Liver (tissue), 3 donors: Measurements from ENCODE around the gene MED19.

Experiments used
- CTCF ChIP-seq: fragments of 150-350 bp; IDR thresholded peaks from 2 replicates; pipeline ENCODE4 v1.5.1; 2017; ENCODE audit warnings: improper control_type of control experiment, low read depth, low read length; ENCODE audit not compliant: missing input control
- GABPA ChIP-seq, 2 donors: IDR thresholded peaks in 1 of 2; conservative IDR thresholded peaks in 1 of 2; 2 replicates each; pipeline ENCODE4 v1.6.1; 2016; ENCODE audit warnings: antibody characterized with exemption in 2 of 2, mild to moderate bottlenecking in 1 of 2, moderate library complexity in 1 of 2
- JUND ChIP-seq, 2 donors: IDR thresholded peaks; 2 replicates each; pipeline ENCODE4 v1.6.1; 2016; ENCODE audit warnings: antibody characterized with exemption in 2 of 2
- REST ChIP-seq: IDR thresholded peaks from 2 replicates; pipeline ENCODE4 v1.6.1; 2016; ENCODE audit warnings: antibody characterized with exemption, mild to moderate bottlenecking
- TAF1 ChIP-seq: conservative IDR thresholded peaks from 2 replicates; pipeline ENCODE4 v1.6.1; 2016; ENCODE audit warnings: antibody characterized with exemption, mild to moderate bottlenecking
- YY1 ChIP-seq: IDR thresholded peaks from 2 replicates; pipeline ENCODE4 v1.6.1; 2016; ENCODE audit warnings: antibody characterized with exemption, mild to moderate bottlenecking
- donor health status: healthy.
- donor health status: healthy.

GRCh38 chr11:57713835-57714234, 1.8 kb upstream of the MED19 start:
- TF ChIP-seq CTCF (no peak), TAF1 (no peak), YY1 (no peak), GABPA (IDR thresholded peaks at IDR 0.05 in 1 of 2, conservative IDR thresholded peaks at IDR 0.05 in 1 of 2) (no peak), JUND (IDR thresholded peaks at IDR 0.05) (no peak), REST (no peak)
